GM19455 (cell line): Measurements from ENCODE around the gene SH3PXD2A.

Experiments used
- ATAC-seq: cut with Tn5 transposase; IDR thresholded peaks from one replicate; pipeline ENCODE4 v1.9.1; 2021; ENCODE audit not compliant: unreplicated experiment

Gene SH3PXD2A

DNA sequence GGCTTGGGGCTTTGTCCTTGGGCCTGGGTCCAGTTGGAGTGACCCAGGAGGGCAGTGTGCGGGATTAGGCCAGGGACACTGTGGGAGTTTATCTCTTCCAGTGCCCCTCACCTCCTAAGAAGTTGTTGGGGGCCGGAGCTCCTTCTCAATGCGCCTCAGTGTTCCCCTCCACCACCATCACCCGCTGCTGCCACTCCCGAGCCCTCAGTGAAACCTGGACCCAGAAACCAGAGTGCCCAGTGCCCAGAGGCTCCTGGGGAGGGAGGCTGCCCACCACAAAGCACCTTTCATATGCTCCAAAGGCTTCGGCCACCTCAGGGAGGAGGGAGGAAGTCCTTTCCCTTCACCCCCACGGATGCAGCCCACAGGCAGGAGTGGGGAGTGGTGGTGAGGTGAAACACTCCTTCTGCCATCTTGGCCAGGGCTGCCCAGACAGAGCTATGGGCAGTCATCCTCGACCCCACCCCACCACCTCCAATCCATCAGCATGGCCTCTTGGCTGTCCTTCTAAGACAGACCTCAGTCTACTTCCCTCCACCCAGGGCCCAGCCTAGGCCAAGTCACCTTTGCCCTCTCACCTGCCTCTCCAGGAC is 99.0 kb downstream of the SH3PXD2A start:
- ATAC-seq: no peak

DNA sequence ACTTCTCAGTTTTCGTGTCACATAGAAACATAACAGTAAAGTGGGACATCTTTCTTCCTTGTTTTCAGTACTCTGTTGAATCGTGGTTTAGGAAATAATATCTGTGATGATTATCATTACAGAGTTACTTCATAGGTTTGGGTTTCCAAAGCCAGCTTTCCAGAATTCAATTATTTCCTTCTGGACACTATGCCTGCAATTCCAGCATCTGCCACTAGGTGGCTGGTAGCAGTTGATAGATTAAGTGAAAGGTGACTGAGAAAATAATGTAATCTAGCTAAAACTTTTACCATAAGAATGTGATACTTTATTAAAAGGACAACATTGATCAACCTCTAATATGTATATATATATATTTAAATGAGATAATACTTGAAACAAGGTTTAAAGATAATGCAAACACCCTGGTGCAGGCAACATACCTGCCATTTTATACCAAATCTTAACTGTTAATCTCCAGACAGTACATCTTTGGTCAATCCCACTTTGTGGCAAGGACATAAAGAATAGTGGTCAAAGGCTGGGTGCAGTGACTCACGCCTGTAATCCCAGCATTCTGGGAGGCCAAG is 102.6 kb downstream of the SH3PXD2A start:
- ATAC-seq: no peak

GRCh38 chr10:103751667-103752290 is 103.6 kb downstream of the SH3PXD2A start:
- no peak for ATAC-seq

DNA sequence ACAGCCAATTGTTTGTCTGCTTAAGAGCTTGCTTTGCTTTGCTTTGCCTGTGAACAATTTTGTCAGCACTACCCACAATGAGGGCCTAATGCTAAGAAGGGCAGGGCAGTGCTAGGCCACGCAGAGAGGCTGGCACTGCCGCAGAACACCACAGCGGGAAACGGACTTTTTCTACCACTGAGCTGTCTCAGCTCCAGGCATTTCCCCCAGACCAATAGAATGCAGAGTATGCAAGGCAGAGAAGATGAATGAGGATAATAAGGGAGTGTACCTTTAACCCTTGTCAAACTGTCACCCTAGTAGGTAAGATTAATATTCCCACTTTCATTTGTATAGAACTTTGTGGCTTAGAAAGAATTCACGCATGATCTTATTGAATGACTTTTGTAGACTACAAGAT is 104.5 kb downstream of the SH3PXD2A start:
- ATAC-seq: no peak

DNA sequence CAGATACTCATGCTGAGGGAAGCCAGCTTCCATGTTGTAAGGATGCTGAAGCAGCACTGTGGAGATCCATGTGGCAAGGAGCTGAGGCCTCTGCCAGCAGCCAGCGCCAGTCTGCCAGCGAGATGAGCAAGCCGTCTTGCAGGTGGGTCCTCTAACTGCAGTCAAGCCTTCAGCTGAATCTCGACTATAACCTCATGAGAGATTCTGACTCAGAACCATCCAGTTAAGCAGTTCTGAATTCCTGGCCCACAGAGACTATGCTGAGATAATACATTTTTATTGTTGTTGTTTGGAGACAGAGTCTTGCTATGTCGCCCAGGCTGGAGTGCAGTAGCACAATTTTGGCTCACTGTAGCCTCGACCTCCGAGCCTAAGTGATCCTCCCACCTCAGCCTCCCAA is 105.6 kb downstream of the SH3PXD2A start:
- no peak for ATAC-seq

- no peak for ATAC-seq
Measured at GRCh38 chr10:103748020-103748419, 107.4 kb downstream of the SH3PXD2A start.

- ATAC-seq: no peak
Measured at GRCh38 chr10:103747193-103747865, 108.0 kb downstream of the SH3PXD2A start.

- ATAC-seq: no peak
Measured at GRCh38 chr10:103746598-103746997, 108.8 kb downstream of the SH3PXD2A start.

GRCh38 chr10:103745341-103746247 is 109.8 kb downstream of the SH3PXD2A start:
- ATAC-seq: no peak

- no peak for ATAC-seq
Measured at GRCh38 chr10:103742824-103743223, 112.6 kb downstream of the SH3PXD2A start.

GRCh38 chr10:103740611-103741010 is 114.8 kb downstream of the SH3PXD2A start:
- ATAC-seq: no peak

DNA sequence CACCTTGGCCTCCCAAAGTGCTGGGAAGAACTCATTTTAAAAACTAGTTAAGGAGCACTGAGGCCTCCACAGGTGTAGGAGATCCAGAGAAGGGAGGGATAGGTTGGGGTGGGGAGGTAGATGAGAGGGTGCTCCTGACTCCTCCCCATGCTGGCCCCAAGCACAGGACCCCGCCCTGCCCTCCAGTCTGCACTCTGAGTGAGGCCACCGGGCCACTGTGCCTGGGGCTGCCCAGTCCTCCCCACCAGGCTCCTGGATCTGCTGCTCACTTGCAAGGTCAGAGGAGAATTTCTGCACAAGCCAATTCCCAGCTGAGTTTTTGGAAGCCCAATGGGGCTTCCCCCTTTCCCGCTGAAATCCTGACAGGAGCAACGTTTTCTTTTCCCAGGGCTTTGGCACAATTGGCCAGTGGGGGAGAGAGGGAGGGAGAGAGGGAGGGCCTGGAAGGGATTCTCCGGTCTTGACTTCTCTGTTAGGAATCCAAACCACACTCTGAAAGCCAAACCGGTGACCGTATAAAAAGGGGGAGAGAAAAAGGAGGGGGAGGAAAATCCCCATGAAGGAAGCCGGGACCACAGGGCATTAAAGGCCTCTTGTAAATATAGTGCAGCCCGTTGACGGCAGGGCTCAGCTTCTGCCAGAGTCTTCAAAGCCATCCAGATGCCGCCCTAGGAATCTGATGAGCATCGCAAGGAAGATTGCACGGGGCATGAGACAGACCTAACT is 116.2 kb downstream of the SH3PXD2A start:
- no peak for ATAC-seq

- no peak for ATAC-seq
Measured at GRCh38 chr10:103737735-103738367, 117.5 kb downstream of the SH3PXD2A start.

GRCh38 chr10:103736763-103737162 is 118.6 kb downstream of the SH3PXD2A start:
- ATAC-seq: no peak

DNA sequence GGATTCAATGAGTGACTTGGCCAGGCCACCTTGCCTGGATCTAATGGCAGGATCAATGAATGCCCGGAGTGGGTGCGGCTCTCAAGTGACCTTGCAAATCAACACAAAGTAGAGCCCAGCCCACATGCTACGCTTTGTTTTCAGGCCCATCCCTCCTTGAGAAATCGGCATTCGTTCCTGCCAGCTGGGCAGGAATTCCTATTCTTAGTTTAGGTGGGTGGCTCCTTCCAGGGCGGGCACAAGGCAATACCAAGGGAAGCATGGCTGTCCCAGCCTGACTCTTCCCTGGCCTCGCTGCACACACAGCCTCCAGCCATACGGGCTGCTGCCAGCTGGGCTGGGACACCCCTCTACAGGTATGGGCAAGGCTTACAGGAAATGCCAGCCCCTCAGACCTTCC is 119.3 kb downstream of the SH3PXD2A start:
- no peak for ATAC-seq

DNA sequence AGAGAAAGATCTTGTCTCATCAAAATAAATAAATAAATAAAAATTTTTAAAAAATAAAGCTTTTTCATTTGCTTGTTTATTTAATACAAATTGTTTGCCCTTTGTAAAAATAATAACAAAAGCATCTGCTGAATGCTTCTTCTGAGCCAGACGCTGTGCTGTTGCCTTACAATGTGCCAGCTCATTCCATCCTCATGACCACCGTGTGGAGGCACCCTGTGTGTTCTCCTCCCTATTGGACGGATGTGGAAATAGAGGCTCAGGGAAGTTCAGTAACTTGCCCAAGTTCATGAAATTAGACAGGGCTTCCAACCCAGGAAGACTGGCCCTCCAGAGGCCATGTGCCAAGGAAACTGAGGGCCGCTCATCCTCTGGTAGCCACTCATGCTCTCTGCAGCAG is 120.6 kb downstream of the SH3PXD2A start:
- no peak for ATAC-seq

GRCh38 chr10:103733045-103733419 is 122.3 kb downstream of the SH3PXD2A start:
- ATAC-seq: no peak

GRCh38 chr10:103732339-103733044 is 122.9 kb downstream of the SH3PXD2A start:
- no peak for ATAC-seq

- ATAC-seq: no peak
Measured at GRCh38 chr10:103731609-103732270, 123.6 kb downstream of the SH3PXD2A start.
